BJ (cell line): ENCODE measurements around the gene TBC1D30. TPM values are rescaled to one million over a fixed set of nuclear protein-coding genes. Genes with fewer than 3 reads are reported as not detected.

Source experiments
- CTCF ChIA-PET: fragments of 350-600 bp; formaldehyde crosslinking; extraction: SDS; loops from one replicate; lab custom pipeline; 2021; ENCODE audit warnings: antibody characterized with exemption, inconsistent platforms; lab: Yijun Ruan, JAX
- POLR2A ChIA-PET: fragments of 300-600 bp; sonication (Branson Sonifier 250); formaldehyde crosslinking; extraction: SDS; loops from one replicate; lab custom pipeline; 2021; ENCODE audit warnings: antibody characterized with exemption; lab: Charles Lee
- DNase-seq: peaks from one replicate; pipeline ENCODE4 v3.0.0-alpha.2; 2011; ENCODE audit warnings: low read depth
- H3K27me3 ChIP-seq: 2 replicates; pipeline ENCODE4 v1.6.0; 2011; ENCODE audit warnings: low read length; ENCODE audit not compliant: control insufficient read depth, insufficient read depth
- H3K36me3 ChIP-seq: 2 replicates; pipeline ENCODE4 v1.5.1; 2011; ENCODE audit warnings: low read length; ENCODE audit not compliant: control insufficient read depth, insufficient read depth
- H3K4me3 ChIP-seq: 2 replicates; pipeline ENCODE4 v1.5.1; 2011; ENCODE audit warnings: low read depth, mild to moderate bottlenecking, control low read depth, low read length
- CTCF ChIP-seq: IDR thresholded peaks from 2 replicates; pipeline ENCODE4 v1.5.1; 2011; ENCODE audit warnings: low read depth, mild to moderate bottlenecking, control low read depth, inconsistent platforms, low read length, moderate library complexity; ENCODE audit not compliant: insufficient read depth
- polyA plus RNA-seq: library from polyadenylated mRNA; depleted of rRNA; stranded (reverse); fragments of >200 nt; gene quantifications from 2 replicates; pipeline ENCODE4 v1.2.3, GENCODE V29; 2011

Gene TBC1D30
- polyA plus RNA-seq, 1 experiment, result 0.22 TPM

- H3K27me3 ChIP-seq, result peaks cover 7% of the 10 kb centered on the region
- ChIA-PET CTCF (no interaction called here), POLR2A (no interaction called here)
- TF ChIP-seq CTCF, result no peak
- H3K36me3 ChIP-seq, result no peaks in the 10 kb centered on the region
- no peak overlapping the region for H3K4me3 ChIP-seq
- DNase-seq, result no peak
These were observed 4.5 kb upstream of the TBC1D30 start for GRCh38 chr12:64819816-64820402.

GRCh38 chr12:64820593-64820992 is 3.9 kb upstream of the TBC1D30 start:
- TF ChIP-seq CTCF, result no peak
- POLR2A ChIA-PET, result no interaction called here
- Histone ChIP-seq H3K36me3 (no peaks in the 10 kb centered on the region), H3K27me3 (peaks cover 13% of the 10 kb centered on the region), H3K4me3 (no peak overlapping the region)
- no peak for DNase-seq
- CTCF ChIA-PET, result no interaction called here

GRCh38 chr12:64821116-64821630 is 3.3 kb upstream of the TBC1D30 start:
- no peaks in the 10 kb centered on the region for H3K36me3 ChIP-seq
- no peak for DNase-seq
- ChIA-PET POLR2A (no interaction called here), CTCF (no interaction called here)
- H3K27me3 ChIP-seq, result peaks cover 18% of the 10 kb centered on the region
- H3K4me3 ChIP-seq, result no peak overlapping the region
- no peak for TF ChIP-seq CTCF

- H3K36me3 ChIP-seq, result no peaks in the 10 kb centered on the region
- ChIA-PET POLR2A (no interaction called here), CTCF (no interaction called here)
- H3K27me3 ChIP-seq, result peaks cover 20% of the 10 kb centered on the region
- TF ChIP-seq CTCF, result no peak
- no peak for DNase-seq
- peak overlapping the region; percentile 26 for H3K4me3 ChIP-seq
These were observed 332 bp upstream of the TBC1D30 start for GRCh38 chr12:64824130-64824499.

- DNase-seq, result no peak
- Histone ChIP-seq H3K27me3 (peaks cover 20% of the 10 kb centered on the region), H3K36me3 (no peaks in the 10 kb centered on the region), H3K4me3 (no peak overlapping the region)
- ChIA-PET POLR2A (no interaction called here), CTCF (interaction anchor here (1.0 to 1.1 kb wide), 3 partner anchors 12 to 29 kb away, joined by 3 to 5 read pairs (median 4); no protein-coding TSS in a partner anchor)
- no peak for TF ChIP-seq CTCF
These were observed 935 bp downstream of the TBC1D30 start for GRCh38 chr12:64825143-64826021.
